Nucleus accumbens (tissue), 56 donors: ENCODE measurements around the gene PLA2G2C.

Source experiments
- DNase-seq, 56 donors: peaks; one replicate each; lab custom pipeline; 2025; lab: John Stamatoyannopoulos, UW

The PLA2G2C gene

GRCh38 chr1:20164694-20165202 lies 21.6 kb downstream of the PLA2G2C start:
- peak in 14 of 56 donors; percentile 8 to 47 (median 20) for DNase-seq

DNA sequence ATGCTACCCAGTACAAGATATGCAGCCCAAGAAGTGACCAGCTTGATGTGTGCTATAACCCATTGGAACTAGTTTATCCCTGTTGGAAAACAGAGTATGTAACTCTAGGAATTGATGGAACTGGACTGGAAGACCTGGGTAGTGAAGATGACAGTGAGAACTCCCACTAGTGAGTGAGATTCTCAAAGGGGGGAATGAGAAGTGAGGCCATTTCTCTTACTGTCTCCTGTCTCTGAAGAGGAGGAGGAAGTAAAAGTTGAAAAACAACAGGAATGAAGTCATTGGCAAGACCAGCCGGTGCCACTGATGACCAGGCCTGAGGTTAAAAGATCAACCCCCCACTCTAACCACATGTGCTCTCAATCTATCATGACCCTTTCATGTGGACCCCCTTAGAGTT lies 26.3 kb downstream of the PLA2G2C start:
- DNase-seq = no peak

- no peak for DNase-seq
These were observed 27.8 kb downstream of the PLA2G2C start for GRCh38 chr1:20158358-20159070.

DNA sequence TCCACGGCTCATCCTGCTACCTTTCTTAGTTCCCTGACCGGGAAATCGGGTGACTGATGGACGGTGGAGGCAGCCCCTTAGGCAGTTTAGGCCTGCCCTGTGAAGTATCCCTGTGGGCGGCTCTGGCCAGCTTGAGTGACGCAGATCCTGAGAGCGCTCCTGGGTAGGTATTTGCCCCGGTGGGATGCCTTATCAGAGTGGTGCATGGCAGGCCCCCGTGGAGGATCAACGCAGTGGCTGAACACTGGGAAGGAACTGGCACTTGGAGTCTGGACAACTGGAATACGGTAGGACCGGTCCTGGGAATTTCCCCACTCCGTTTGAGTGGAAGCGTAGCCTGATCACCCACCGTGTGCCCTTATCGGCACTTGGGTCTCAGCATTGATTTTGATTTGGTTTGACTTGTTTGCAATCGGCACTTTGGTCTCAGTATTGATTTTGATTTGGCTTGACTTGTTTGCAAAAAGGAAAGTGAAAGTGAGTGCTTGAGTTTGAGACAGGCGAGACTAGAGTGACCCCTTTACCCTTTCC lies 32.0 kb downstream of the PLA2G2C start:
- no peak for DNase-seq

DNA sequence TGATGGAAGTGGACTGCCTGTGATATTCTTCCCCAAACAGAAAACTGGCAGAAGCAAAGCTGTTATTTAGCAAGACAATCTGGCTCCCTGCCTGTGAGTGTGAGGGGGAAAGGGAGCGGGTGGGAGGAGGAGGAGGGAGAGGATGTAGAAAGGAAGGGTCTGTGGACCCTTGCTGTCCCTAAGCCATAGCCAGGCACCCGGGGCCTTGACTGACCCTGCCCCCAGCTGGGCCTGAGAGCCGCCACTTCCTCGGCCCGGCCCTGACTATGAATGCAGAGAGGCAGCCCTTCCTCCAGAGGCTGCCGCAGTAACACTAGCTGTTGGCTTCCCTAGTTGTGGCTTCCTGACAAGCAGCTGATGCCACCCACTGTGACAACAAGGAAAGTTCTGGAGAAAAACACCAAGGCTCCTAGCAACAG lies 33.3 kb downstream of the PLA2G2C start:
- DNase-seq = peak in 43 of 56 donors; percentile 11 to 75 (median 46)

DNA sequence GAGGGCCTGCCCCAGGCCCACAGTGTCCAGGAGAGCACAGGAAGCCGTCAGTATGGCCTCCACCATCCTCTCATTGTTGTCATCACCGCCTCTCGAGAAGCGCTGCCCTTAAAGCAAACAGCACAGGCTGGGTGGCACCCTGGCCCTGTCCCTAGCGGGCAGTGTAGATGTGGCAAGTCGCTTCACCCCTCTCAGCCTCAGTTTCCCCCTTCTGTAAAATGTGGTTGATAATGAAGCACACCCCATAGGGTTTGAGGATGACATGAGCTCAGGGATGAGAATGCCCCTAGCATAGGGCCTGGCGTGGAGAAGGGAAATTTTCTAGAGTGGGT lies 33.8 kb downstream of the PLA2G2C start:
- DNase-seq = no peak

DNA sequence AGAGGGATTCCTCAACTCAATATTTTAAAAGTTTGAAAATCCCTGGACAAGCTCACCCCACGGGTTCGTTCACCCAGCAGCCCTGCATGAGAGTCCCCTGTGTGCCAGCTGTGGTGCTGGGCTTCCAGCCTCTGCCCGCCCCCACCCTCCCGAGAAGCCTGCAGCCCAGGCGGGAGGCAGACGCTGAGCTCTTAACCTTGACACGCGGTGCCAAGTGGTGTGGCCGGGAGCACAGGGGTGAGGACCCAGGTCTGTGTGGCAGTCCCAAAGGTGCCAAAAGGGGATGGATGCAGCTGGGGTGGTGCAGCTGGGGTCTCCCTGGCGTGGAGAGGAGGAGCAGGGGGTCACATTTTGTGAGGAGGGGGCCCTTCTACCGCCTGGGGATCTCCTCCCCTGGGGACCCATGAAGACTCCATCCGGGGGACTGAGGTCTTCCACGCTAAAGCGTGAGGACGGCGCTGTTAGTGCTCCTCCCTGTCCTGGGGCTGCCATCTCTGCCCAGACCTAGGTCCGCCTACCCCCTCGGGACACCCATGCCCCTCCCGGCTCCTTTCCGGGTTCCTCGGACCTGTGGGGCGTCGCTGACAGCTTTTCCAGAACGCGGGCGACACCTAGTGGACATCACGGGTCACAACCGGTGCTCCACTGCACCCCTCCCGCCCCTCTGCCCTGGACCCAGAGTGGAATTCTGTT lies 34.3 kb downstream of the PLA2G2C start:
- DNase-seq = peak in 51 of 56 donors; percentile 22 to 87 (median 62)

DNA sequence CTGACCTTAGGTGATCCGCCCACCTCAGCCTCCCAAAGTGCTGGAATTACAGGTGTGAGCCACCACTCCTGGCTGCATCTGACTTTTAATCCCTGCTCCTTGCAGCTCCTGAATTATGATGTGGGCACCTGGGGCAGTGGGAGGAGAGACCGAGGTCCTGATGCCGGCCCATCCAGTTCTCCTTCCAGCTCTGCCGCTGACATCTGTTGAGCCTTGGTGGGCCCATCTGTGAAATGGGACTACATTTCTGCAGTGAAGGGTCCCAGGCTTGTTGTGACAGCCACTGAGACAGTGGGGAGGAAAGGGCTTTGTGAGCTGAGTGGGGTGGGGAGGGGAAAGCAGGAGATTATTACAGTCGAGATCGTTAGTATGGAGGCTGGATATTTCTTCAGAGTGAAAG lies 35.3 kb downstream of the PLA2G2C start:
- no peak for DNase-seq

- no peak for DNase-seq
These were observed 36.0 kb downstream of the PLA2G2C start for GRCh38 chr1:20150326-20150705.

DNA sequence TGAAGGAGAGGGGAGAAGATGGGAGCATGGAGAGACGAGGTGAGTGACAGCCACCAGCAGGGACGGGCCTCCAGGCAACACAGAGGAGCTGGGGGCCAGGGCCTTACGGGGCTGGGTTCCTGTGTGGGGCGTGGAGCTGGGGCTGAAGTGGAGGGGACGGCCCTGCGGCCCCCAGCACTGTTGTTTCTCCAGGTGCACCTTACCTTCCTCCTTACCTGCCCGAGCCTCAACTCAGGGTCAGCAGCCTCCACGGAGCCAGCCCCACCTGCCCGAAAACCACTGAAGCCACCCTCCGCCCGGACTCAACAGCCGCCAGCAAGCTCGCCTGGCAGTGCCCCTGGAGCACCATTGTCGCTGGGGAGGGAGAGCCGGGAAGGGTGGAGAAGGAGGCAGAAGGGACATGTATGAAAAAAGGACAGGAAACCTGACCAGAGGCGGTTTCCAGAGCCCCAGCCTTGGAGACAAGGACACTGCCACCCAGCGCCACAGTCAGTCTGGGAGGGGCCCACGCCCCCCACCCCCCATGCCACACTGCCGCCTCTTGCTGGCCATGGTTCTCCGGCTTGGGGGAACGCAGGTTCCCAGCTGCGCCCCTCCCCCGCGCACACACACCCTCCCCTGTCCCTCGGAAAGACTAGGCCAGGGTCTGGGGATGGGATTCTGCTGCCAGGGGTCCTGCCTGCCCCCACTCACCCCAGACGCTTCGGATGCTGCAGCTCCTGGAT lies 36.6 kb downstream of the PLA2G2C start:
- DNase-seq = no peak

- DNase-seq = no peak
These were observed 37.5 kb downstream of the PLA2G2C start for GRCh38 chr1:20148571-20149500.

DNA sequence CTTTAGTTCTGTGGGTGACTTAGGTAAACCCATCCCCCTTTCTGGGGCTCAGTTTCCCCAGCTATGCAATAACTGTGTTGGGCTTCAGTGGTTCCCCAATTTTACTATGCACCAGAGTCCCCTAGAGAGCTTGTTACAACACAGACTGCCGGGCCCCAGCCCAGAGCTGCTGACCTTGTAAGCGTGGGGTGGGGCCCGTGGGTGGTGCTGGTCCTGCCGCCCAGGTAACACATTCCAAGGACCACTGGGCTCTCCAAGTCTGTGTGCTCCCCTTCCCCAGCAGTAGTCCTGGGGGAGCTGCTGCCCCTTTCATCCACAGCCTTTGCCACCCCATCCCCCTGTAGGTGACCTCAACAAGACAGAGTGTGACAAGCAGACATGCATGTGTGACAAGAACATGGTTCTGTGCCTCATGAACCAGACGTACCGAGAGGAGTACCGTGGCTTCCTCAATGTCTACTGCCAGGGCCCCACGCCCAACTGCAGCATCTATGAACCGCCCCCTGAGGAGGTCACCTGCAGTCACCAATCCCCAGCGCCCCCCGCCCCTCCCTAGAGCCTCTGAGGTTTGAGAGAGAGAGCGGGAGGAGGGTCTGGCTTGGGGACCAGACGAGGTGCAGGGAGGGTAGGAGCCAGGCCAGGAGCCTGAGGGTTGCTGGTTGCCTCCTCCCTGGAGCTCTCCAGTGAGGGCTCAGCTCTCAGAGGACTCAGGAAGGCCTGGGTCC lies 38.3 kb downstream of the PLA2G2C start:
- DNase-seq = no peak

GRCh38 chr1:20143734-20144565 lies 42.4 kb downstream of the PLA2G2C start:
- DNase-seq = no peak

- DNase-seq = no peak
These were observed 43.0 kb downstream of the PLA2G2C start for GRCh38 chr1:20143318-20143717.

DNA sequence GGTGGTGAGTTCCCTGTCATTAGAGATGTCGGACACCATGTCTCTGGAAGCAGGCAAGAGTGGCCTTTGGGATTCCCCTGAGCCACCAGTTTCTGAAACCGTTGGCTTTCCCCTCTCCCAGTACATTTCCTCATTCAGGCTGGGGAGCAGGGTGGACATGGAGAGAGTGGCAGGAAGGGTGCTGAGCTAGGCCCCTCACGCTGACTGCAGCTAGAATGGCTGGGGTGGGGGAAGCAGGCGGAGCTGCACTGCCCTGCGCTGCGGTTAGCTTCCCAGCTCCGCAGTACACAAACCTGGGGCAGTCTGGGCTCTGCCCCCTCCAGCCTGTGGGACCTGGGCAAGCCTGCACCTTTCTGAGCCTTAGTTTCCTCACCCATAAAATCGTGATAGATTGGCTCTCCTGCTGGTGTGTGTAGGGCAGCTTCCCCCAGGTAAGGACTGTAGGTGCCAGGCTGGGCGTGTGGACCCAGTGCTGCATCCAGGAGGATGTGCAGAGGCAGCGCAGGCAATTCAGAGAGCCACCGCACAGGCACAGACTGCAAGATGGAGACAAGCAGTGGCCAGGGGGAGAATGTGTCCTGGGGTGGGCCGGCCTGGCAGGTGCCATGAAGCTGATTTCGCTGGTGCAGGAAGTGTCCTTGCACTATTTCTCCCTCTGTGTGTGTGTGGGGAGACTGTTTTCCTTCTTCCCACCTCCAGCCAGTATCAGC lies 44.2 kb downstream of the PLA2G2C start:
- DNase-seq = no peak

GRCh38 chr1:20141466-20141865 lies 44.9 kb downstream of the PLA2G2C start:
- no peak for DNase-seq

DNA sequence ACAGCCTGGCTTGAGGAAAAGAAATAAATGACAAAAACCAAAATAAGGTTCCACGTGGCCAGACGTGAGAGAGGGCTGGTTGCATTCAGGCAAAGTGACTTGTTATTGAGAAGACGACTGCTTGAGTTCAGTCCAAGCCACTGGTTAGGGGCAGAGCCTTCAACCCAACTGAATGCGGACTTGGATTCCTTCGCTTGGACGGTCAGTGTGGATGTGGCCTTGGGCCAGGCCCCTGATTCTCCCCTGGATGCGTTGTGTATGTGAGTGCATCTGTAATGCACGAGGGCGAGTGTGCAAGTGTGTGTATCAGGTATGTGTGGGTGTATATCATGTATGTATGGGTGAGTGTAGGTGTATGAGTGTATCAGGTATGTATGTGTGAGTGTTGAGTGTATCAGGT lies 45.3 kb downstream of the PLA2G2C start:
- no peak for DNase-seq
